Thyroid gland (tissue), 4 donors: ENCODE measurements around the gene TIMP3. TPM values are rescaled to one million over a fixed set of nuclear protein-coding genes. Genes with fewer than 3 reads are reported as not detected.

Experiments used
- DNase-seq, 2 donors: peaks; one replicate each; pipeline ENCODE4 v3.0.0-alpha.2; 2019
- H3K27ac ChIP-seq, 3 donors: fragments of 200-600 bp; sonication (generic); 1 replicate in 2 of 3; 2 replicates in 1 of 3; pipeline ENCODE4 v1.5.1; 2016 to 2019; ENCODE audit warnings: mild to moderate bottlenecking in 1 of 3, moderate library complexity in 1 of 3
- H3K27me3 ChIP-seq: fragments of 200-600 bp; sonication (generic); one replicate; pipeline ENCODE4 v1.5.1; 2019
- H3K36me3 ChIP-seq, 2 donors: fragments of 200-600 bp; sonication (generic); one replicate each; pipeline ENCODE4 v1.5.1; 2016 to 2019
- H3K4me1 ChIP-seq, 2 donors: fragments of 200-600 bp; sonication (generic); one replicate each; pipeline ENCODE4 v1.5.1; 2017 to 2019
- H3K4me3 ChIP-seq, 3 donors: fragments of 200-600 bp; sonication (generic); replicated peaks in 1 of 3; 1 replicate in 2 of 3; 2 replicates in 1 of 3; pipeline ENCODE4 v1.5.1; 2016; ENCODE audit warnings: mild to moderate bottlenecking in 1 of 3
- H3K9me3 ChIP-seq: fragments of 200-600 bp; sonication (generic); one replicate; pipeline ENCODE4 v1.5.1; 2017
- POLR2A ChIP-seq, 2 donors: fragments of 450-650 bp; IDR thresholded peaks; one replicate each; pipeline ENCODE4 v1.6.1; 2017; ENCODE audit warnings: antibody characterized with exemption in 2 of 2, mild to moderate bottlenecking in 2 of 2, moderate library complexity in 1 of 2
- WGBS, 2 donors: methylation state at CpG; one replicate each; pipeline ENCODE4 v1.1.5; 2017; 5-methylcytosine and 5-hydroxymethylcytosine counted together
- intact Hi-C: fragments of 100-400 bp; cut with DNase I; formaldehyde crosslinking; loops from one replicate; pipeline ENCODE4 v1.15.1; 2023
- total RNA-seq, 4 donors: library from RNA; depleted of rRNA; stranded (reverse); fragments of >200 nt; gene quantifications; one replicate each; pipeline ENCODE4 v1.2.3, GENCODE V29; 2016
- TF ChIP-seq, protein P1 (sequence below), 6 experiments: fragments of 200-600 bp in 3 of 6; fragments of 450-650 bp in 3 of 6; sonication (generic) in 3 of 6; IDR thresholded peaks; one replicate each; pipeline ENCODE4 v1.5.1; 2016 to 2019; ENCODE audit warnings: antibody characterized with exemption in 6 of 6, mild to moderate bottlenecking in 2 of 6, inconsistent platforms in 1 of 6, moderate library complexity in 1 of 6

The TIMP3 gene
- total RNA-seq, 4 donors from 2014 or later, result 424 to 772 (median 543) TPM

GRCh38 chr22:32823024-32823730 lies 21.7 kb downstream of the TIMP3 start:
- intact Hi-C loops, result no loop called here
- Histone ChIP-seq H3K36me3 (peaks cover 0 to 3% of the 10 kb centered on the region in 2 donors), H3K4me1 (peaks cover 26 to 68% of the 10 kb centered on the region in 2 donors), H3K9me3 (no peaks in the 10 kb centered on the region), H3K27ac (peak overlapping the region in 1 of 3 donors; percentile 27), H3K4me3 (no peak overlapping the region), H3K27me3 (no peaks in the 10 kb centered on the region)
- 64 to 67% methylated on average over 10 of the region's 10 CpGs for WGBS, 2 donors
- peak; percentile 55 to 64 for DNase-seq
- TF ChIP-seq, protein P1, sequence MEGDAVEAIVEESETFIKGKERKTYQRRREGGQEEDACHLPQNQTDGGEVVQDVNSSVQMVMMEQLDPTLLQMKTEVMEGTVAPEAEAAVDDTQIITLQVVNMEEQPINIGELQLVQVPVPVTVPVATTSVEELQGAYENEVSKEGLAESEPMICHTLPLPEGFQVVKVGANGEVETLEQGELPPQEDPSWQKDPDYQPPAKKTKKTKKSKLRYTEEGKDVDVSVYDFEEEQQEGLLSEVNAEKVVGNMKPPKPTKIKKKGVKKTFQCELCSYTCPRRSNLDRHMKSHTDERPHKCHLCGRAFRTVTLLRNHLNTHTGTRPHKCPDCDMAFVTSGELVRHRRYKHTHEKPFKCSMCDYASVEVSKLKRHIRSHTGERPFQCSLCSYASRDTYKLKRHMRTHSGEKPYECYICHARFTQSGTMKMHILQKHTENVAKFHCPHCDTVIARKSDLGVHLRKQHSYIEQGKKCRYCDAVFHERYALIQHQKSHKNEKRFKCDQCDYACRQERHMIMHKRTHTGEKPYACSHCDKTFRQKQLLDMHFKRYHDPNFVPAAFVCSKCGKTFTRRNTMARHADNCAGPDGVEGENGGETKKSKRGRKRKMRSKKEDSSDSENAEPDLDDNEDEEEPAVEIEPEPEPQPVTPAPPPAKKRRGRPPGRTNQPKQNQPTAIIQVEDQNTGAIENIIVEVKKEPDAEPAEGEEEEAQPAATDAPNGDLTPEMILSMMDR (IDR thresholded peaks at IDR 0.05), result peak in 5 of 6 experiments; percentile 12 to 51 (median 41)
- no peak for TF ChIP-seq POLR2A (IDR thresholded peaks at IDR 0.05)

DNA sequence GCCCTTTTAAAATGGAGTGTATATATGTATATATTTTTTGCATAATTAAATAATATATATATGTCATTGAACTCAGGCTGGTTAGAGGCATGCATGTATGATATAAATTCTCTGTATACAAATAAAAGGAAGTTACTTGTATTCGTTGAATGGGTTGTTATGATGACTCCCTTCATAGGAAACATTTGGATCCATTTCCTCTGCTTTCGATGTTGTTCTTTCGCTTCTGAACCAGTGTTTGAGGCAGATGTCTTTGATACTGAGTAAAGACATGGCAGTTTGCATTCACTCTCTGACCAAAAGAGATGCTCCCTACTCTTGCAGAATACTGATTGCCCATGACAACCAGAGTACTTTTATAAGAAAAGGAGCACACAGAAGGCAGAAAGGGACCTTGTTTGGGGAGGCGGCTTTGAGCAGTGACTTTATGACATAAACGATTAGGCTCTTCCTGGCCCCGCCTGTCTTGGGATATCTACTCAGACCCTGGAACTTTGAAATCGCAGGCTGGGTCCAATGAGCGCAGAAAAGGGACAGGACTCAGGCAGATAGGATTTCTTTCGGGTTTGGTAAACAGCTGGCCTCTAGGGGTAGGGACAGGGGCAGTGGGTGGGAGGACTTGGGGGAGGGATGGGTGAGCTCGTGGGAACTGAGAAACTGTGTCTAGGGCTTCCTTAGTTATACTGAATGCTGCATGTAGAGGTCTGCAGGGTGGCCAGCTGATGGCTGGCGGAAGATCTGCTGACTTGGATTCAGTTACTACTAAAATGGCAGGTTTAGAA lies 23.2 kb downstream of the TIMP3 start:
- peak overlapping the region in 2 of 3 donors; percentile 30 to 49 for H3K27ac ChIP-seq
- no peaks in the 10 kb centered on the region for H3K9me3 ChIP-seq
- peaks cover 0 to 3% of the 10 kb centered on the region in 2 donors for H3K36me3 ChIP-seq
- no peak for TF ChIP-seq POLR2A (IDR thresholded peaks at IDR 0.05)
- TF ChIP-seq, protein P1 (IDR thresholded peaks at IDR 0.05), result no peak
- WGBS, 2 donors, result 75 to 83% methylated on average over 11 of the region's 11 CpGs
- no peak for DNase-seq
- H3K4me1 ChIP-seq, result peaks cover 31 to 68% of the 10 kb centered on the region in 2 donors
- intact Hi-C loops, result no loop called here
- H3K27me3 ChIP-seq, result no peaks in the 10 kb centered on the region
- no peak overlapping the region for H3K4me3 ChIP-seq

GRCh38 chr22:32826537-32826936 lies 25.0 kb downstream of the TIMP3 start:
- H3K4me1 ChIP-seq, result peaks cover 48 to 77% of the 10 kb centered on the region in 2 donors
- WGBS, 2 donors, result 72 to 85% methylated on average over 2 of the region's 2 CpGs
- H3K9me3 ChIP-seq, result no peaks in the 10 kb centered on the region
- DNase-seq, result no peak
- H3K27me3 ChIP-seq, result no peaks in the 10 kb centered on the region
- TF ChIP-seq, protein P1 (IDR thresholded peaks at IDR 0.05), result no peak
- no peak for TF ChIP-seq POLR2A (IDR thresholded peaks at IDR 0.05)
- intact Hi-C loops, result no loop called here
- H3K4me3 ChIP-seq, result no peak overlapping the region
- peak overlapping the region in 2 of 3 donors; percentile 61 to 70 for H3K27ac ChIP-seq
- peaks cover 0 to 3% of the 10 kb centered on the region in 2 donors for H3K36me3 ChIP-seq

DNA sequence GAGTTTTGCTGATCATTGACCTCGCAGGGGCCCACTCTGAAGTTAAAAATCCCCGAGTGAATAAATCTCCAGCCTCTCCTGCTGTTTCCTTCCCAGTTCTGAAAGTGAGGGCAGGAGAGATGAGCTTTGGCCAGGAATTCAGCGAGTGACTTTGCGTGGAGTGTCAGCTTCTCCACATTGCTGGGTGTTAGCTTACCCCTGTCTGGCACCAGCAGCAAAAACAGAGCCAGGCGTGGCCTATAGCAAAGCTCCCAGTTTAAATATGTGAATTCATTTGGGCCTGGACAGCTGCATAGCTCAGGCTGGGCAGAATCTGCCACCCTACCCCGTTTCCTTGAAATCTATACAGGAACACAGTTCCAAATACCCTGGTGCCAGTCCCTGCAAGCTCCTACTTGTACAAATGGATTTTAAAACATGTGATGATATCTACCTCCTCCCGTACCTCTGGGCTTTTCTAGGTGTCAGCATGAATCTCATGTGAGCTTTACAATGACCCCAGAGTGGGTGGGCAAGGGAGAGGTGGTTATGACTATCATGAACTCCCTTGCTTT lies 25.6 kb downstream of the TIMP3 start:
- no peaks in the 10 kb centered on the region for H3K27me3 ChIP-seq
- peaks cover 0 to 3% of the 10 kb centered on the region in 2 donors for H3K36me3 ChIP-seq
- no peak overlapping the region for H3K4me3 ChIP-seq
- no peak for DNase-seq
- TF ChIP-seq, protein P1 (IDR thresholded peaks at IDR 0.05), result no peak
- no peak for TF ChIP-seq POLR2A (IDR thresholded peaks at IDR 0.05)
- 68 to 95% methylated on average over 4 to 7 of the region's 7 CpGs for WGBS, 2 donors
- peaks cover 52 to 83% of the 10 kb centered on the region in 2 donors for H3K4me1 ChIP-seq
- intact Hi-C loops, result no loop called here
- no peaks in the 10 kb centered on the region for H3K9me3 ChIP-seq
- peak overlapping the region; percentile 38 to 70 (median 61) for H3K27ac ChIP-seq
